Measurements from ENCODE around the gene MEGF10.

Gene MEGF10

GRCh38 chr5:127420758-127421157 lies 130.2 kb downstream of the MEGF10 start:
- Histone ChIP-seq H3K9me2 (ENCODE audit: low read depth, low read length) (no peaks in the 10 kb centered on the region), H3K27ac (ENCODE audit: low read depth, low read length, poor library complexity, severe bottlenecking) (no peak overlapping the region), H3K9me3 (ENCODE audit: low read length) (no peaks in the 10 kb centered on the region), H3K36me3 (ENCODE audit: insufficient read depth, low read length) (no peaks in the 10 kb centered on the region), H3K79me2 (ENCODE audit: insufficient read depth, low read length) (no peaks in the 10 kb centered on the region), H3F3A (ENCODE audit: insufficient read depth, low read length) (no peaks in the 10 kb centered on the region), H3K4me3 (ENCODE audit: low read depth, low read length, poor library complexity, severe bottlenecking) (no peak overlapping the region), H3K27me3 (ENCODE audit: insufficient read depth, low read length) (no peaks in the 10 kb centered on the region), H3K4me2 (ENCODE audit: low read length) (no peak overlapping the region), H2AFZ (ENCODE audit: low read length) (no peak overlapping the region), H4K20me1 (ENCODE audit: insufficient read depth, low read length) (no peaks in the 10 kb centered on the region), H3K9ac (ENCODE audit: low read length) (no peak overlapping the region), H3K4me1 (ENCODE audit: insufficient read depth, low read length, severe bottlenecking) (no peaks in the 10 kb centered on the region)
- TF ChIP-seq CTCF (IDR thresholded peaks at IDR 0.05; ENCODE audit: low read length): no peak
- TF ChIP-seq EZH2 (IDR thresholded peaks at IDR 0.05; ENCODE audit: borderline replicate concordance, low read length): no peak

- Histone ChIP-seq H3K4me3 (ENCODE audit: low read depth, low read length, poor library complexity, severe bottlenecking) (no peak overlapping the region), H3K9ac (ENCODE audit: low read length) (no peak overlapping the region), H3F3A (ENCODE audit: insufficient read depth, low read length) (no peaks in the 10 kb centered on the region), H3K27me3 (ENCODE audit: insufficient read depth, low read length) (no peaks in the 10 kb centered on the region), H3K4me1 (ENCODE audit: insufficient read depth, low read length, severe bottlenecking) (no peaks in the 10 kb centered on the region), H2AFZ (ENCODE audit: low read length) (no peak overlapping the region), H3K9me3 (ENCODE audit: low read length) (no peaks in the 10 kb centered on the region), H3K79me2 (ENCODE audit: insufficient read depth, low read length) (no peaks in the 10 kb centered on the region), H3K9me2 (ENCODE audit: low read depth, low read length) (no peaks in the 10 kb centered on the region), H3K27ac (ENCODE audit: low read depth, low read length, poor library complexity, severe bottlenecking) (no peak overlapping the region), H4K20me1 (ENCODE audit: insufficient read depth, low read length) (no peaks in the 10 kb centered on the region), H3K36me3 (ENCODE audit: insufficient read depth, low read length) (no peaks in the 10 kb centered on the region), H3K4me2 (ENCODE audit: low read length) (no peak overlapping the region)
- no peak for TF ChIP-seq EZH2 (IDR thresholded peaks at IDR 0.05; ENCODE audit: borderline replicate concordance, low read length)
- TF ChIP-seq CTCF (IDR thresholded peaks at IDR 0.05; ENCODE audit: low read length): no peak
Observed at GRCh38 chr5:127421471-127421870, 130.9 kb downstream of the MEGF10 start.

GRCh38 chr5:127423173-127423798 lies 132.7 kb downstream of the MEGF10 start:
- Histone ChIP-seq H3K9me3 (ENCODE audit: low read length) (no peaks in the 10 kb centered on the region), H4K20me1 (ENCODE audit: insufficient read depth, low read length) (no peaks in the 10 kb centered on the region), H3K9me2 (ENCODE audit: low read depth, low read length) (no peaks in the 10 kb centered on the region), H3K4me1 (ENCODE audit: insufficient read depth, low read length, severe bottlenecking) (no peaks in the 10 kb centered on the region), H2AFZ (ENCODE audit: low read length) (no peak overlapping the region), H3K27ac (ENCODE audit: low read depth, low read length, poor library complexity, severe bottlenecking) (no peak overlapping the region), H3K4me2 (ENCODE audit: low read length) (no peak overlapping the region), H3K9ac (ENCODE audit: low read length) (no peak overlapping the region), H3K27me3 (ENCODE audit: insufficient read depth, low read length) (no peaks in the 10 kb centered on the region), H3K36me3 (ENCODE audit: insufficient read depth, low read length) (no peaks in the 10 kb centered on the region), H3K4me3 (ENCODE audit: low read depth, low read length, poor library complexity, severe bottlenecking) (no peak overlapping the region), H3K79me2 (ENCODE audit: insufficient read depth, low read length) (no peaks in the 10 kb centered on the region), H3F3A (ENCODE audit: insufficient read depth, low read length) (no peaks in the 10 kb centered on the region)
- TF ChIP-seq CTCF (IDR thresholded peaks at IDR 0.05; ENCODE audit: low read length) (no peak), EZH2 (IDR thresholded peaks at IDR 0.05; ENCODE audit: borderline replicate concordance, low read length) (no peak)
